ENCODE data around the gene PXT1.

PXT1 gene

GRCh38 chr6:36402481-36402880 lies 40.2 kb downstream of the PXT1 start:
- Histone ChIP-seq H3K4me1 (ENCODE audit: control extremely low read depth in 1 of 4, control insufficient read depth in 4 of 4, insufficient read depth in 4 of 4, low read length in 3 of 4) (no peaks in the 10 kb centered on the region), H3K4me3 (ENCODE audit: control insufficient read depth in 1 of 7, extremely low read depth in 1 of 7, insufficient read depth in 4 of 7, low read depth in 2 of 7, low read length in 6 of 7) (no peak overlapping the region), H3K9me3 (ENCODE audit: control extremely low read depth in 1 of 5, control insufficient read depth in 4 of 5, insufficient read depth in 2 of 5, low read depth in 1 of 5, low read length in 4 of 5) (peaks cover 0 to 7% (median 0%) of the 10 kb centered on the region in 5 experiments), H3K27ac (ENCODE audit: insufficient read depth in 1 of 2, low read depth in 1 of 2, low read length in 2 of 2, poor library complexity in 1 of 2, severe bottlenecking in 2 of 2) (no peak overlapping the region), H3K27me3 (replicated peaks in 2 of 5; ENCODE audit: control insufficient read depth in 4 of 5, insufficient read depth in 5 of 5, low read length in 4 of 5) (no peaks in the 10 kb centered on the region), H3K36me3 (ENCODE audit: control insufficient read depth in 4 of 4, insufficient read depth in 4 of 4, low read length in 3 of 4) (no peaks in the 10 kb centered on the region)
- ChIA-PET CTCF (interaction anchor here (0.9 to 1.1 kb wide), 2 partner anchors 12 to 16 kb away, joined by 3 read pairs; no protein-coding TSS in a partner anchor), POLR2A (no interaction called here)
- WGBS (ENCODE audit: insufficient coverage): 97% methylated on average over 3 of the region's 3 CpGs
- no peak for DNase-seq

GRCh38 chr6:36399970-36400369 lies 42.7 kb downstream of the PXT1 start:
- Histone ChIP-seq H3K27me3 (replicated peaks in 2 of 5; ENCODE audit: control insufficient read depth in 4 of 5, insufficient read depth in 5 of 5, low read length in 4 of 5) (no peaks in the 10 kb centered on the region), H3K9me3 (ENCODE audit: control extremely low read depth in 1 of 5, control insufficient read depth in 4 of 5, insufficient read depth in 2 of 5, low read depth in 1 of 5, low read length in 4 of 5) (peaks cover 0 to 7% (median 0%) of the 10 kb centered on the region in 5 experiments), H3K36me3 (ENCODE audit: control insufficient read depth in 4 of 4, insufficient read depth in 4 of 4, low read length in 3 of 4) (no peaks in the 10 kb centered on the region), H3K4me3 (ENCODE audit: control insufficient read depth in 1 of 7, extremely low read depth in 1 of 7, insufficient read depth in 4 of 7, low read depth in 2 of 7, low read length in 6 of 7) (no peak overlapping the region), H3K4me1 (ENCODE audit: control extremely low read depth in 1 of 4, control insufficient read depth in 4 of 4, insufficient read depth in 4 of 4, low read length in 3 of 4) (no peaks in the 10 kb centered on the region), H3K27ac (ENCODE audit: insufficient read depth in 1 of 2, low read depth in 1 of 2, low read length in 2 of 2, poor library complexity in 1 of 2, severe bottlenecking in 2 of 2) (no peak overlapping the region)
- POLR2A ChIA-PET: no interaction called here
- CTCF ChIA-PET: no interaction called here
- WGBS (ENCODE audit: insufficient coverage): 89% methylated on average over 1 of the region's 1 CpG
- DNase-seq: no peak

- CTCF ChIA-PET: no interaction called here
- DNase-seq: no peak
- POLR2A ChIA-PET: no interaction called here
These were observed 50.0 kb downstream of the PXT1 start for GRCh38 chr6:36392621-36393020.

GRCh38 chr6:36389353-36389752 lies 53.3 kb downstream of the PXT1 start:
- peaks cover 6 to 20% (median 18%) of the 10 kb centered on the region in 4 experiments for H3K4me1 ChIP-seq (ENCODE audit: control extremely low read depth in 1 of 4, control insufficient read depth in 4 of 4, insufficient read depth in 4 of 4, low read length in 3 of 4)
- H3K4me3 ChIP-seq (ENCODE audit: control insufficient read depth in 1 of 7, extremely low read depth in 1 of 7, insufficient read depth in 4 of 7, low read depth in 2 of 7, low read length in 6 of 7): no peak overlapping the region
- no peaks in the 10 kb centered on the region for H3K9me3 ChIP-seq (ENCODE audit: control extremely low read depth in 1 of 5, control insufficient read depth in 4 of 5, insufficient read depth in 2 of 5, low read depth in 1 of 5, low read length in 4 of 5)
- ChIA-PET POLR2A (no interaction called here), CTCF (interaction anchor here (0.6 kb wide), 1 partner anchor 19 kb away, joined by 3 read pairs; no protein-coding TSS in a partner anchor)
- H3K36me3 ChIP-seq (ENCODE audit: control insufficient read depth in 4 of 4, insufficient read depth in 4 of 4, low read length in 3 of 4): no peaks in the 10 kb centered on the region
- peaks cover 3 to 47% (median 35%) of the 10 kb centered on the region in 5 experiments for H3K27me3 ChIP-seq (replicated peaks in 2 of 5; ENCODE audit: control insufficient read depth in 4 of 5, insufficient read depth in 5 of 5, low read length in 4 of 5)
- DNase-seq: no peak
- no peak overlapping the region for H3K27ac ChIP-seq (ENCODE audit: insufficient read depth in 1 of 2, low read depth in 1 of 2, low read length in 2 of 2, poor library complexity in 1 of 2, severe bottlenecking in 2 of 2)

More at GRCh38 chr6:36392621-36393020, 50.0 kb downstream of the PXT1 start:
- no peaks in the 10 kb centered on the region for H3K9me3 ChIP-seq (ENCODE audit: control extremely low read depth in 1 of 5, control insufficient read depth in 4 of 5, insufficient read depth in 2 of 5, low read depth in 1 of 5, low read length in 4 of 5)
- WGBS (ENCODE audit: insufficient coverage): 89% methylated on average over 5 of the region's 5 CpGs
- no peak overlapping the region for H3K4me3 ChIP-seq (ENCODE audit: control insufficient read depth in 1 of 7, extremely low read depth in 1 of 7, insufficient read depth in 4 of 7, low read depth in 2 of 7, low read length in 6 of 7)
- H3K4me1 ChIP-seq (ENCODE audit: control extremely low read depth in 1 of 4, control insufficient read depth in 4 of 4, insufficient read depth in 4 of 4, low read length in 3 of 4): peaks cover 0 to 7% (median 6%) of the 10 kb centered on the region in 4 experiments
- H3K27me3 ChIP-seq (replicated peaks in 2 of 5; ENCODE audit: control insufficient read depth in 4 of 5, insufficient read depth in 5 of 5, low read length in 4 of 5): peaks cover 2 to 27% (median 20%) of the 10 kb centered on the region in 5 experiments
- H3K36me3 ChIP-seq (ENCODE audit: control insufficient read depth in 4 of 4, insufficient read depth in 4 of 4, low read length in 3 of 4): no peaks in the 10 kb centered on the region
- H3K27ac ChIP-seq (ENCODE audit: insufficient read depth in 1 of 2, low read depth in 1 of 2, low read length in 2 of 2, poor library complexity in 1 of 2, severe bottlenecking in 2 of 2): no peak overlapping the region

GRCh38 chr6:36387440-36388303 lies 55.0 kb downstream of the PXT1 start, which contains the start of gene ETV7:
Gene ETV7 (minus strand): TSS chr6:36387669. CDS start chr6:36387541, 128 bp downstream.
- H3K4me3 ChIP-seq (ENCODE audit: control insufficient read depth in 1 of 7, extremely low read depth in 1 of 7, insufficient read depth in 4 of 7, low read depth in 2 of 7, low read length in 6 of 7): peak within 1 kb of the TSS; percentile 52 to 90 (median 73)
- H3K27me3 ChIP-seq (replicated peaks in 2 of 5; ENCODE audit: control insufficient read depth in 4 of 5, insufficient read depth in 5 of 5, low read length in 4 of 5): peaks cover 3 to 47% (median 35%) of the 10 kb centered on the region in 5 experiments
- H3K4me1 ChIP-seq (ENCODE audit: control extremely low read depth in 1 of 4, control insufficient read depth in 4 of 4, insufficient read depth in 4 of 4, low read length in 3 of 4): peaks cover 6 to 20% (median 18%) of the 10 kb centered on the region in 4 experiments
- peak; percentile 25 to 70 (median 66) for DNase-seq
- CTCF ChIA-PET: no interaction called here
- H3K27ac ChIP-seq (ENCODE audit: insufficient read depth in 1 of 2, low read depth in 1 of 2, low read length in 2 of 2, poor library complexity in 1 of 2, severe bottlenecking in 2 of 2): no peak within 1 kb of the TSS
- H3K9me3 ChIP-seq (ENCODE audit: control extremely low read depth in 1 of 5, control insufficient read depth in 4 of 5, insufficient read depth in 2 of 5, low read depth in 1 of 5, low read length in 4 of 5): no peaks in the 10 kb centered on the region
- WGBS (ENCODE audit: insufficient coverage): 2% methylated on average over 63 of the region's 65 CpGs
- H3K36me3 ChIP-seq (ENCODE audit: control insufficient read depth in 4 of 4, insufficient read depth in 4 of 4, low read length in 3 of 4): no peaks in the 10 kb centered on the region
- POLR2A ChIA-PET: no interaction called here

GRCh38 chr6:36386495-36387439 lies 55.9 kb downstream of the PXT1 start:
- peak; percentile 34 to 70 (median 65) for DNase-seq
- Histone ChIP-seq H3K9me3 (ENCODE audit: control extremely low read depth in 1 of 5, control insufficient read depth in 4 of 5, insufficient read depth in 2 of 5, low read depth in 1 of 5, low read length in 4 of 5) (no peaks in the 10 kb centered on the region), H3K36me3 (ENCODE audit: control insufficient read depth in 4 of 4, insufficient read depth in 4 of 4, low read length in 3 of 4) (no peaks in the 10 kb centered on the region), H3K4me1 (ENCODE audit: control extremely low read depth in 1 of 4, control insufficient read depth in 4 of 4, insufficient read depth in 4 of 4, low read length in 3 of 4) (peaks cover 6 to 20% (median 18%) of the 10 kb centered on the region in 4 experiments), H3K4me3 (ENCODE audit: control insufficient read depth in 1 of 7, extremely low read depth in 1 of 7, insufficient read depth in 4 of 7, low read depth in 2 of 7, low read length in 6 of 7) (peak overlapping the region; percentile 52 to 90 (median 73)), H3K27ac (ENCODE audit: insufficient read depth in 1 of 2, low read depth in 1 of 2, low read length in 2 of 2, poor library complexity in 1 of 2, severe bottlenecking in 2 of 2) (no peak overlapping the region), H3K27me3 (replicated peaks in 2 of 5; ENCODE audit: control insufficient read depth in 4 of 5, insufficient read depth in 5 of 5, low read length in 4 of 5) (peaks cover 3 to 47% (median 35%) of the 10 kb centered on the region in 5 experiments)
- 0% methylated on average over 28 of the region's 33 CpGs for WGBS (ENCODE audit: insufficient coverage)
- CTCF ChIA-PET: interaction anchor here (1.0 to 1.8 kb wide), 2 partner anchors 8 to 22 kb away, joined by 4 read pairs; no protein-coding TSS in a partner anchor
- POLR2A ChIA-PET: no interaction called here
